Endothelial cell of umbilical vein (primary cell): ENCODE measurements around the gene EFCC1. TPM values are rescaled to one million over a fixed set of nuclear protein-coding genes. Genes with fewer than 3 reads are reported as not detected.

Source experiments
- BruUV-seq: library from RNA; stranded (reverse); fragments of 400-500 nt; replicated peaks from 2 replicates; lab custom pipeline; 2021; lab: Mats Ljungman, UMichigan
- CTCF ChIA-PET: fragments of 300-600, 350-600 bp; sonication (Branson Sonifier 250); formaldehyde crosslinking; loops from one replicate; lab custom pipeline; 2021; ENCODE audit warnings: antibody characterized with exemption, inconsistent platforms; lab: Charles Lee
- POLR2A ChIA-PET: fragments of 300-600, 350-600 bp; sonication (Branson Sonifier 250); formaldehyde crosslinking; loops from one replicate; lab custom pipeline; 2021; ENCODE audit warnings: antibody characterized with exemption, inconsistent platforms; lab: Charles Lee
- DNase-seq: peaks from one replicate; pipeline ENCODE4 v3.0.0-alpha.2; 2011; ENCODE audit warnings: low read depth, low spot score
- FAIRE-seq: peaks from 2 replicates; lab custom pipeline; 2011; peaks lifted over from hg19 to GRCh38; lab: Jason Lieb, UNC
- H2AFZ ChIP-seq: 2 replicates; pipeline ENCODE4 v1.6.0; 2012; ENCODE audit warnings: low read depth, low read length, control low read depth, inconsistent platforms
- H3K27ac ChIP-seq: 2 replicates; pipeline ENCODE4 v1.5.1; 2011; ENCODE audit warnings: low read depth, mild to moderate bottlenecking, control low read depth, low read length, moderate library complexity; ENCODE audit not compliant: insufficient read depth
- H3K27me3 ChIP-seq, 2 experiments: 2 replicates each; pipeline versions ENCODE4 v1.6.0 to v1.6.1; 2011; ENCODE audit warnings: low read length in 2 of 2, mixed read lengths in 1 of 2; ENCODE audit not compliant: control insufficient read depth in 2 of 2, insufficient read depth in 2 of 2
- H3K36me3 ChIP-seq, 2 experiments: 2 replicates in 1 of 2; 3 replicates in 1 of 2; pipeline ENCODE4 v1.5.1; 2011; ENCODE audit warnings: low read length in 2 of 2, mild to moderate bottlenecking in 1 of 2, moderate library complexity in 1 of 2; ENCODE audit not compliant: control insufficient read depth in 2 of 2, insufficient read depth in 2 of 2; ENCODE audit errors: extremely low read depth in 1 of 2
- H3K4me1 ChIP-seq: 3 replicates; pipeline ENCODE4 v1.5.1; 2011; ENCODE audit warnings: mild to moderate bottlenecking, low read length; ENCODE audit not compliant: control insufficient read depth, insufficient read depth; ENCODE audit errors: extremely low read depth
- H3K4me2 ChIP-seq: 2 replicates; pipeline ENCODE4 v1.6.1; 2011; ENCODE audit warnings: low read length, control low read depth, mixed read lengths; ENCODE audit not compliant: insufficient read depth
- H3K4me3 ChIP-seq, 3 experiments: fragments of 200-600 bp in 1 of 3; sonication (generic), shearing (Covaris generic) in 1 of 3; replicated peaks in 1 of 3; 2 replicates each; pipeline ENCODE4 v1.5.1; 2011 to 2016; ENCODE audit warnings: control low read depth in 3 of 3, low read length in 3 of 3, mild to moderate bottlenecking in 2 of 3, inconsistent platforms in 1 of 3, low read depth in 1 of 3, moderate library complexity in 1 of 3; ENCODE audit not compliant: insufficient read depth in 1 of 3
- H3K79me2 ChIP-seq: 2 replicates; pipeline ENCODE4 v1.6.0; 2012; ENCODE audit warnings: low read length, inconsistent platforms; ENCODE audit not compliant: control insufficient read depth, insufficient read depth
- H3K9ac ChIP-seq: replicated peaks from 2 replicates; pipeline ENCODE3; 2011; ENCODE audit warnings: low read length, control low read depth; ENCODE audit not compliant: insufficient read depth; ENCODE audit errors: extremely low read depth
- H3K9me1 ChIP-seq: replicated peaks from 3 replicates; pipeline ENCODE4 v1.6.0; 2011; ENCODE audit warnings: mild to moderate bottlenecking, low read length; ENCODE audit not compliant: control insufficient read depth, insufficient read depth; ENCODE audit errors: extremely low read depth
- H3K9me3 ChIP-seq: replicated peaks from 2 replicates; pipeline ENCODE4 v1.5.1; 2012; ENCODE audit warnings: low read length, inconsistent platforms; ENCODE audit not compliant: control insufficient read depth, insufficient read depth
- H4K20me1 ChIP-seq: replicated peaks from 2 replicates; pipeline ENCODE3; 2011; ENCODE audit warnings: mild to moderate bottlenecking, low read length; ENCODE audit not compliant: control insufficient read depth, insufficient read depth; ENCODE audit errors: extremely low read depth
- EZH2 ChIP-seq: IDR thresholded peaks from 2 replicates; pipeline ENCODE4 v1.6.1; 2012; ENCODE audit warnings: borderline replicate concordance, low read depth, mild to moderate bottlenecking, moderate library complexity, low read length, inconsistent platforms; ENCODE audit not compliant: severe bottlenecking
- FOS ChIP-seq: IDR thresholded peaks from 2 replicates; pipeline ENCODE4 v1.6.1; 2011; ENCODE audit warnings: mild to moderate bottlenecking, low read length, moderate library complexity, borderline replicate concordance; ENCODE audit not compliant: insufficient read depth
- GATA2 ChIP-seq: IDR thresholded peaks from 2 replicates; pipeline ENCODE4 v1.7.0; 2011; ENCODE audit warnings: low read depth, mild to moderate bottlenecking, moderate library complexity, mixed read lengths, low read length; ENCODE audit not compliant: insufficient read length, insufficient read depth
- JUN ChIP-seq: IDR thresholded peaks from 2 replicates; pipeline ENCODE4 v1.6.1; 2011; ENCODE audit warnings: borderline replicate concordance, low read depth; ENCODE audit not compliant: insufficient read length, insufficient read depth
- MYC ChIP-seq: IDR thresholded peaks from one replicate; pipeline ENCODE4 v1.6.1; 2011; ENCODE audit warnings: mild to moderate bottlenecking, low read depth, low read length
- POLR2A ChIP-seq: IDR thresholded peaks from 2 replicates; pipeline ENCODE4 v1.6.1; 2012; ENCODE audit warnings: low read depth, mild to moderate bottlenecking, control low read depth, low read length
- POLR2AphosphoS5 ChIP-seq: IDR thresholded peaks from 2 replicates; pipeline ENCODE4 v1.6.1; 2012; ENCODE audit warnings: low read depth, mild to moderate bottlenecking, control low read depth, low read length, moderate library complexity; ENCODE audit not compliant: insufficient read depth
- dilution Hi-C: fragments of 300-500 bp; cut with MboI; formaldehyde crosslinking; loops from one replicate; pipeline ENCODE4 v1.15.0; 2019; ENCODE audit warnings: low sequenced_read_pairs; ENCODE audit not compliant: extremely low pct_ligation_motif_present
- intact Hi-C: fragments of 100-400 bp; cut with micrococcal nuclease; formaldehyde crosslinking; loops from one replicate; pipeline ENCODE4 v1.10.0; 2022
- polyA plus RNA-seq, 4 experiments: library from polyadenylated mRNA; depleted of rRNA in 3 of 4; stranded (reverse) in 3 of 4; unstranded in 1 of 4; fragments of >200 nt; gene quantifications; 2 replicates each; pipeline versions ENCODE4 v1.2.1 to v1.2.3, GENCODE V29; 2011 to 2012; ENCODE audit warnings: missing spikeins in 1 of 4
- total RNA-seq: library from RNA; stranded (reverse); gene quantifications from 2 replicates; pipeline ENCODE4 v1.2.3, GENCODE V29; 2021
- TF ChIP-seq, protein P1 (sequence below): IDR thresholded peaks from 2 replicates; pipeline ENCODE4 v1.6.1; 2011; ENCODE audit not compliant: insufficient read depth, insufficient read length
- TF ChIP-seq, protein P2 (sequence below), 2 donors: IDR thresholded peaks; 1 replicate in 1 of 2; 2 replicates in 1 of 2; pipeline ENCODE4 v1.5.1; 2011; ENCODE audit warnings: low read length in 2 of 2, mild to moderate bottlenecking in 2 of 2, moderate library complexity in 2 of 2, control low read depth in 1 of 2, inconsistent platforms in 1 of 2, low read depth in 1 of 2; ENCODE audit not compliant: insufficient read depth in 1 of 2; ENCODE audit errors: extremely low read depth in 1 of 2

The EFCC1 gene
- total and polyA plus RNA-seq, 2 donors (not counting 3 experiments of a cell fraction or from before 2014, with no cell fraction given), result 0.73 to 1.3 TPM

DNA sequence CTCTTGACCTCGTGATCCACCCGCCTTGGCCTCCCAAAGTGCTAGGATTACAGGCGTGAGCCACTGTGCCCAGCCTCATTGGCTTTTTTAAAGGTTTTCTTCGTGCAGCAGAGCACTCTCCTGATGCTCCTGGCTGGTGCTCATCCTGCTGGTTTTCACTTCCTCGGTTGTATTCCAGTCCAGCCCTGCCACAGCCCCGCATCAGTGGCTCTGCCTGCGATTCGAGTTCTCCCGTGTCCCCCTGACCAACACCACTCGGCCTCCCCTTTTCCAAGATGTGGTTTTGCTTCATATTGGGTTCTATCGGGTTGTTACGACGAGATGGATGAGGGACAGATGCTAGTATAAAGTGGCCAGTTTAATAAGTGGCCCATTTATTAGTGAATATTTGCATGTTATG, 27.8 kb downstream of the EFCC1 start:
- intact Hi-C loops, result no loop called here
- no TSS peak for BruUV-seq
- H3K9me1 ChIP-seq, result no peaks in the 10 kb centered on the region
- H3K9ac ChIP-seq, result no peak overlapping the region
- no peak for TF ChIP-seq MYC
- no peak for TF ChIP-seq FOS
- TF ChIP-seq POLR2AphosphoS5, result no peak
- H3K27ac ChIP-seq, result no peak overlapping the region
- DNase-seq, result no peak
- H3K36me3 ChIP-seq, result no peaks in the 10 kb centered on the region
- no peaks in the 10 kb centered on the region for H4K20me1 ChIP-seq
- peaks cover 10% of the 10 kb centered on the region for H3K4me1 ChIP-seq
- H3K4me3 ChIP-seq, result no peak overlapping the region
- H3K79me2 ChIP-seq, result no peaks in the 10 kb centered on the region
- no peak overlapping the region for H3K4me2 ChIP-seq
- dilution Hi-C loops, result no loop called here
- CTCF ChIA-PET, result interaction anchor here (3.8 to 3.9 kb wide), 2 partner anchors 24 to 58 kb away, joined by 25 to 37 read pairs; no protein-coding TSS in a partner anchor
- no peak for FAIRE-seq
- POLR2A ChIA-PET, result interaction anchor here (0.6 kb wide), 1 partner anchor 162 kb away, joined by 7 read pairs; no protein-coding TSS in a partner anchor
- no peaks in the 10 kb centered on the region for H3K9me3 ChIP-seq
- no peaks in the 10 kb centered on the region for H3K27me3 ChIP-seq
- H2AFZ ChIP-seq, result no peak overlapping the region

DNA sequence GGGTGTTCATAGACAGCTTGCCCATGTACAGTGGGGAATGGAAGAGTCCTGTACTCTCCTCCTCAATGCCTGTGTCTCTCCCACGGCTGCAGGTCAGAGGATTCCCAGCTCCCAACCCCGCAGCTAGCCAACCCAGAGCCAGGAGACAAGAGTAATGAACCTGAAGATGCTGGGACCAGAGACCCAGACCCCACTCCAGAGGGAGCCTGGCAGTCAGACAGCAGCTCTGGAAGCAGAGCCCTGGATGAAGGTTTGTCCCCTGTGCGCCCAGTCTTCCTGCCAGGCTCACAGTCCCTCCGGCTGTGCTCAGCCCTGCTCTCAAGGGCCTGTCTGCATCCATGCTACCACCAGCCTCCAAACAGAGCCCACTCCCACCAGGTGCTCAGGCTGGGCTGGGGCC, 29.5 kb downstream of the EFCC1 start:
- no peak overlapping the region for H3K9ac ChIP-seq
- H2AFZ ChIP-seq, result no peak overlapping the region
- H3K79me2 ChIP-seq, result no peaks in the 10 kb centered on the region
- ChIA-PET POLR2A (no interaction called here), CTCF (interaction anchor here (1.4 to 1.9 kb wide), 3 partner anchors 14 to 60 kb away, joined by 7 to 9 read pairs (median 7); no protein-coding TSS in a partner anchor)
- no peaks in the 10 kb centered on the region for H3K36me3 ChIP-seq
- H4K20me1 ChIP-seq, result no peaks in the 10 kb centered on the region
- TF ChIP-seq EZH2 (no peak), POLR2A (no peak), JUN (no peak), POLR2AphosphoS5 (no peak), GATA2 (no peak), MYC (no peak), FOS (no peak)
- TF ChIP-seq, protein P1, sequence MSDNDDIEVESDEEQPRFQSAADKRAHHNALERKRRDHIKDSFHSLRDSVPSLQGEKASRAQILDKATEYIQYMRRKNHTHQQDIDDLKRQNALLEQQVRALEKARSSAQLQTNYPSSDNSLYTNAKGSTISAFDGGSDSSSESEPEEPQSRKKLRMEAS, result no peak
- TF ChIP-seq, protein P2, sequence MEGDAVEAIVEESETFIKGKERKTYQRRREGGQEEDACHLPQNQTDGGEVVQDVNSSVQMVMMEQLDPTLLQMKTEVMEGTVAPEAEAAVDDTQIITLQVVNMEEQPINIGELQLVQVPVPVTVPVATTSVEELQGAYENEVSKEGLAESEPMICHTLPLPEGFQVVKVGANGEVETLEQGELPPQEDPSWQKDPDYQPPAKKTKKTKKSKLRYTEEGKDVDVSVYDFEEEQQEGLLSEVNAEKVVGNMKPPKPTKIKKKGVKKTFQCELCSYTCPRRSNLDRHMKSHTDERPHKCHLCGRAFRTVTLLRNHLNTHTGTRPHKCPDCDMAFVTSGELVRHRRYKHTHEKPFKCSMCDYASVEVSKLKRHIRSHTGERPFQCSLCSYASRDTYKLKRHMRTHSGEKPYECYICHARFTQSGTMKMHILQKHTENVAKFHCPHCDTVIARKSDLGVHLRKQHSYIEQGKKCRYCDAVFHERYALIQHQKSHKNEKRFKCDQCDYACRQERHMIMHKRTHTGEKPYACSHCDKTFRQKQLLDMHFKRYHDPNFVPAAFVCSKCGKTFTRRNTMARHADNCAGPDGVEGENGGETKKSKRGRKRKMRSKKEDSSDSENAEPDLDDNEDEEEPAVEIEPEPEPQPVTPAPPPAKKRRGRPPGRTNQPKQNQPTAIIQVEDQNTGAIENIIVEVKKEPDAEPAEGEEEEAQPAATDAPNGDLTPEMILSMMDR (IDR thresholded peaks at IDR 0.05; ENCODE audit: extremely low read depth in 1 of 2, insufficient read depth in 1 of 2, low read depth in 1 of 2, low read length in 2 of 2), result no peak
- no peak for FAIRE-seq
- H3K9me1 ChIP-seq, result no peaks in the 10 kb centered on the region
- no peaks in the 10 kb centered on the region for H3K27me3 ChIP-seq
- peaks cover 10% of the 10 kb centered on the region for H3K4me1 ChIP-seq
- dilution Hi-C loops (no loop called here), intact Hi-C loops (no loop called here)
- H3K27ac ChIP-seq, result no peak overlapping the region
- H3K4me2 ChIP-seq, result no peak overlapping the region
- no peak for DNase-seq
- H3K4me3 ChIP-seq, result no peak overlapping the region
- BruUV-seq, result no TSS peak
- no peaks in the 10 kb centered on the region for H3K9me3 ChIP-seq
